NCI-H2107 treated with DMSO at 0.1 percent for 48 hours (cell line): Measurements from ENCODE around the gene POP4.

Source experiments
- DNase-seq: peaks from one replicate; lab custom pipeline; 2025; ENCODE audit not compliant: unreplicated experiment; lab: John Stamatoyannopoulos, UW

The POP4 gene

DNA sequence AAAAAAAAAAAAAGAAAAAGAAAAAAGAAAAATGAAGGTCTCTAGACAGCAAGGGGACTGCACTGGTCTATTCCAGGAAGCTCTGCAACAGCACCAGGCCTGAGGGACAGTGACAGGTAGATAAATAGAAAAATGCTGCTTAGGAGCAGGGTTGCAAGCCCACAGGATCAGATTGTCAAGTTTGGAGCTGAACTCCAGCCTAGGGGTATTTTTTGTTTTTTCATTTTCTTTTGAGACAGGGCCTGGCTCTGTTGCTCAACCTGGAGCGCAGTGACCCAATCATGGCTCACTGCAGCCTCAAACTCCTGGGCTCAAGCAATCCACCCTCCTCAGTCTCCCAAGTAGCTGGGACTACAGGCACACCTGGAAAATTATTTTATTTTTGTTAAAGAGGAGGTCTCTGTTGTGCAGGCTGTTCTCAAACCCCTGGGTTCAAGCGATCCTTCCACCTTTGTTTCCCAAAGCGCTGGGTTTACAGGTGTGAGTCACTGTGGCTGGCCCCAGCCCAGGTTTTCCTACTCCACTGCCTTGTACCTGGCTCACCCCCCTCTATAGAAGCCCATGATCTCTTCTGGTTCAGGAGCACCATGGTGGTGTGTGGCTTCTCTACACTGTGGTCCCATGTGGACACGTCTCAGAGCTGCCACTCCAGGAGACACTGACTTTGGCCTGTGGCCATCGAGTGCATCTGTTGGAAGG lies 23.9 kb downstream of the POP4 start:
- no peak for DNase-seq

DNA sequence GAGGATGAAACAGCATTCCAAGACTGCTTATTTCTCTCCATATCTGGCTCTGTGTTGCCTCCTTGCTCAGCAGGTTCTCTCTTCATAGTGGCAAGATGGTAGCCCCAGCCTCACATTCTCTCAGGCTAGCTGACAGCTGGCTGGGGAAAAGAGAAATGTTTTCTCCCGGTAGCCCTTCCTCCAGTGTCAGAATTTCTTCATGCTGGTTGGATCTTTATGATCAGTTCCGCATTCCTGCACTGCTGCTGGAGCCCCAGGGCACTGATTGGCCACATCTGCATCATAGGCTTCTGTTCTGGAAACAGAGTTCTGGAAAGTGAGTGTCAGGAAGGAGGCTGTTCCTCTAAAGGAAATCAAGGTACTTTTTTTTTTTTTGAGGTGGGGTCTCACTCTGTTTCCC lies 24.6 kb downstream of the POP4 start:
- no peak for DNase-seq

DNA sequence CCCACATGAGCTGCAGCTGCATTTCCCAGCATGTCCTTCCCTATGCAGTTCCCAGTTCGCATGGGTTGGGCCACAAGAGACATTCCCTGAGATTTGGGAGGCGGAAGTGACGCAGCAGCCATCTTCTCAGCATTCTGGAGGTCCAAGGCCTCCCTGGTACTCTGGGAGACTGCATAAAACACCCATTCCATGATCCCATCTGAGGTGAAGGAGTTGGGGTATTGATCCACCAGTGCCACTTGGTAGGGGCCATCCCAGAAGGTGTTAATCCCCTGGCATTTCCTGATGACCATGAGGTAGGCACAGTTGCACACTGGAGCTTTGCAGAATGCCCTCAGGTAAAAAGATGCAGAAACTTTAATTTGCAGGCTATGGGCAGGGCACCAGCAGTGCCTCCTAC lies 25.4 kb downstream of the POP4 start:
- no peak for DNase-seq

DNA sequence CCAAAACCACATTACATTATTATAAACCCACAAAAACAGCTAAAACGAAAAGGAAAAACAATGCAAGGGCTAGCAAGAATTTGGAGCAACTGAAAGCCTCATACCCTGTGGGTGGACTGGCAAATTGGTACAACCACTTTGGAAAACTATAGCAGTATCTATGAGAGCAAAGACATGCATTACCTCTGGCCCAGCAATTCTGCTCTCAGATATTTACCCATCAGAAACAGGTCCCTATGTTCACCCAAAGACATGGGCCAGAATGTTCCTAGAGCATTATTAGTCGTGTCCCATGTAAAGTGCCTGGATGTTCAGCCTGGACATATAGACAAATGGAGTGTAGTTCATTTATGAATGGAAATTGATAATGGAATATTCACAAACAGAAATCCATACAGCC lies 27.9 kb downstream of the POP4 start:
- no peak for DNase-seq

DNA sequence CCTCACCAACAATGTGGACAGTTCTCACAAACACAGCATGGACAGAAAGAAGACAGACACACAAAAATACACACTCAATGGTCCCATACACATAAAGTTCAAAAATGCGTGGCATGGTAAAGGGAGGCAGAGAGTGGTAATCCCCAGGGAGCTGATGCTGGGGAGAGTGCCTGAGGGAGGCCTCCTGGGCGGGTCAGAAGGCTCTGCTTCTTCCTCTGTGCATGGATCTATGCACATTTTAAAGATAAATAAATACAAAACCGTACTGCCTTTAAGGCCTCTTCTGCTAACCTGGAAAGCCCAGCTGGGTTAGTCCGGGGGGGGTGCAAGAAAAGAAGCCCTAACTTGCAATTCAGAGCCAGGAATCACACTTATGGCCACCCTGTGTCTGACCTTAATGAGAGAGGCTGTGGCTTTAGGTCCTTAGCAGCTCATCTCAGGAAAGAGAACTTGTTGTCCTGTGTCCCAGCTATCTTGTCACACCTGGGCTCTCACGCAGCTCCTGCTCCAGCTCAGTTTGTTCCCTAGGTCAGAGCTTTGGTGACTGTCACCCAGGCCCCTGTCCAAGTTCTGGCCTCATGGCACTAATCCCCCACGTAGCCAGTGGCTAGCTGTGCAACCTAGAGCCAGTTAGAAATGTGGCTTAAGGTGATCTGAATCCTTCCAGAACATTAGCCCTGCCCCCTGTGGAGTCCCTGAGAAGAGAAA lies 28.5 kb downstream of the POP4 start:
- no peak for DNase-seq

DNA sequence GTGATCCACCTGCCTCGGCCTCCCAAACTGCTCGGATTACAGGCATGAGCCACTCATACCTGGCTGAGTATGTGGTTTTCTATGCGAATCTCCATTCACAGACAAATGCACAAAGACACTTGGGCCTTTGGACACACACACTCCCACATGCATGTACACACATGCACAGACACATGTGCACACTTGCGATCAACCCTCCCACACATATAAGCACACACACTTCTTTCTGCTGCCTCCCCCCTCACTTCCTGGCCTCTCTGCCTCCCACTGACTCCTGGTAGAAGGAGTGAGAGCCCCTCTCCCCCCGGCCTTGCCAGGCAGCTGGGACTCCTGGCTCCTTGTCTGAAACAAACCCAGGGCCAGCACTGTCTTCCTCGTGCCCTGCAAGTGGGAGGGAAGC lies 29.9 kb downstream of the POP4 start:
- no peak for DNase-seq

DNA sequence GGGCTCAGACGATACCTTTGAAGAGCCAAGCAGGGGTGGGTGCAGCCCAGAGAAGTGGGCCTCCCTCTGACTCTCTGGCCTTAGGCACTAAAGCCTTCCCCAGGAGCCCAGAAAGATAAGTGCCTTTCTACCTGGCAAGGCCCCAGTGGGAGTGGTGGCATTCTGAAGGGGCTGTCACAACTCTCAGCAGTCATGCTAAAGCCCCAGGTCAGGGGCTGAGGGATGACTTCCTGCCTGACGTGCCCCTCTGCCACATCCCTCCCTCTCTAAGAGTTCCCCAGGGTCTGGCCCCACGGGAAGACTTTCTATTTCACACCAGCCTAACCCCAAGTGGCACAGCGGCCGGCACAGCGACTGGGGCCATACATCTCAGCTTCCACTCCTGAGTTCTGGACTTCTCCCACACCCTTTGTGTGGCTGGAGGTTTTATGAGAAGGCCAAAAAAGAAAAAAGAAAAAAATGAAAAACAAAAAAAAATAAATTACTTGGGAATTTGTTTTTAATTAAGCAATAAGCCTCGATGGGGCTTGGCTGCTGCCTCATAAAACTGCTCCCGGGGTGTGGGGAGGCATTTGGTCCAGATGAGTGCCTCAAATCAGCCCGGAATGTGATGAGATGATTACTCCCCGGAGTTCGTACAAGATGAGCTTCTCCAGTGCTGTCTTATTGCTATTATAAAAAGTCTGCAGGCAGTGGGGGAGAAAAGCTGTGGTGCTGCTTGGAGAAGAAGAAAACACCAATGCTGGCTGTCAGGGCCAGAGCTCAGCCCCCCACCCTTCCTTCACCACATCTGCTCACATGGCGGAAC lies 30.7 kb downstream of the POP4 start:
- no peak for DNase-seq

DNA sequence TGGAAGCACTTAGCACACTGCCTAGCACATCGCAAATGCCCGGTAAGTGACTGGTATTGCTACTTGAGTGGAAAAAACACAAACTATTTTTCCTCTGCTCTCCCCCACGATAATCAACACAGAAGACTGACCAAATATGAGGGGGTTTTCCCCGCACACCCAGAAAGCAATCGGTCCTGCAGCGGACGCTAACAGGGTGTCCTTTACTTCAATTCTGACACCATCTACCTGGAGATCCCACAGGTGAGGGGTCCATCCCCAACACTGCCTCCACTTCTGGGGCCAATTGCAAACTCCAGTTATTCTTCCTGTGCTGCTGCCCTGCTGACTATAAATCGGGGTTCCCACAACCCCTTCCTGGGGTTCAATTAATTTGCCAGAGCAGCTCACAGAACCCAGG lies 33.0 kb downstream of the POP4 start:
- no peak for DNase-seq

DNA sequence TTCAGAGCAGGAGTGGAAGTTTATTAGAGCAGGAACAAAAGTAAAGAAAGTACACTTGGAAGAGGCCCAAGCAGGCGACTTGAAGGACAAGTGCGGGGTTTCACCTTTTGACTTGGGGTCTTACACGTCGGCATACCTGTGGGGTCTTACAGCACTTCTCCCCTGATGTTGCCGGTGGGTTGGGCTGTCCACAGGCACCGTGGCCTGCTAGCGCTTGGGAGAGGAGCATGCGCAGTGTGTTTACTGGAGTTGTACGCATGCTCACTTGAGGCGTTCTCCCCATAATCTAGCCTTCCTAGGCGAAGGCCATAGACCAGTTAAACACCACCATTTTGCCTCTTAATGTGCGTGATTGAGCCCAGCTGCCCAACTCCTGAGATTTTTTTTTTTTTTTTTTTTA lies 34.1 kb downstream of the POP4 start:
- no peak for DNase-seq

DNA sequence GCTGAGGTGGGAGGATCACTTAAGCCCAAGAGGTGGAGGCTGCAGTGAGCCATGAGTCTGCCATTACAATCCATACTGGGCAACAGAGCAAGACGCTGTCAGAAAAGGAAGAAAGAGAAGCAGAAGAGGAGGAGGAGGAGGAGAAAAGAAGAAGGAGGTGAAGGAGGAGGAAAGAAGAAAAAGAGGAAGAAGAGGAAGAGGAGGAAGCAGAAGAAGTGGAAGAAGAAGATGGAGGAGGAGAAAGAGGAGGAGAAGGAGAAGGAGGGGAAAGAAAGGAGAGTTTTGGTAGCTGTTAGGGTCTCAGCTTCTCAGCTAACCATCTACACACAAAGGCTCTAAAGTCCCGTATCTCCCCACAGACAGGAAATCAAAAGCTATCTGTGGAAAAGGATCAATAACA lies 35.5 kb downstream of the POP4 start:
- no peak for DNase-seq

DNA sequence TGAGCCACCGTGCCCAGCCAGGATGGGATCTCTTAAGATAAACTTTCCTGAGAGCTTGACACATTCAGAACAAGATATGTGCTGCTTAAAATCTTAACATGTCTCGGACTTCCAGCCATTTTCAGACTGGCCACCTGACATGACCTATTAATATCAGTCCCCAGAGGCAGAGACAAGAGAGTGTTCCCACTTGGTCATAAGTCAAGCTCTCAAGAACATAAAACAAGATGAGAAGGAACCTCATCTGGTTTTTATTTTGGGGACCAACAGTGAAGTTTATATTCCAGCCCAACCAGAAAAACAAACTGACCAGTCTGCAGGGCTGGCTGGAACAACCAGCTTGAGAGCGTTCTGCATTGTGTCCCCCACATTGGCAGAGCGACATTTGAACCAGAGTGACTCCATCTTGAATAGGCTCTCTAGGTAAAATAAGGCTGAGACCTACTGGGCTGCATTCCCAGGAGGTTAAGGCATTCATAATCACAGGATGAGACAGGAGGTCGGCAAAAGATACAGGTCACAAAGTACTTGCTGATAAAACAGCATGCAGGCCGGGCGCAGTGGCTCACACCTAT lies 37.4 kb downstream of the POP4 start:
- DNase-seq = no peak

DNA sequence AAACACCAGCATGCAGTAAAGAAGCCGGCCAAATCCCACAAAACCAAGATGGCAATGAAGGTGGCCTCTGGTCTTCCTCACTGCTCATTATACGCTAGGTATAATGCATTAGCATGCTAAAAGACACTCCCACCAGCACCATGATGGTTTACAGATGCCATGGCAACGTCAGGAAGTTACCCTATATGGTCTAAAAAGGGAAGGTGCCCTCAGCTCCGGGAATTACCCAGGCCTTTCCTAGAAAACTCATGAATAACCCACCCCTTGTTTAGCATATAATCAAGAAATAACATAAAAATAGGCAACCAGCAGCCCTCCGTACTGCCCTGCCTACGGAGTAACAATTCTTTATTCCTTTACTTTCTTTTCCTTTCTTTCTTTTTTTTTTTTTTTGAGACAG lies 38.1 kb downstream of the POP4 start:
- DNase-seq = no peak

DNA sequence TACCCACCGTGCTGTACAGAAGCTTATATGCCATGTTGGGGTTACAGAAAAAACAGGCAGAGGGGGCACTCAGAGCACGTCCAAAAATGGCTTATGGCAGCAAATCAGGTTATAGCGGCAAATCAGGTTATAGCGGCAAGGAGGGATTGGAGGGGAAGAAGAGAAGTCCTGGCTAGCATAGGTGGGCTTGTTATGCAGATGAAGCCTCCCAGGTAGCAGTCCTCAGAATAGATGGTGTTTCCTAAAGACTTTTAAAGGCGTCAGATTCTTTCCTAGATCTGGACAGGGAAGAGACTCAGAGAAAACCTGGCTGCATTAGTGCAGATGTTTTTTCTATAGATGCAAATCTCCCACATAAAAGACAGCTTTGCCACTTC lies 39.4 kb downstream of the POP4 start:
- DNase-seq = no peak

DNA sequence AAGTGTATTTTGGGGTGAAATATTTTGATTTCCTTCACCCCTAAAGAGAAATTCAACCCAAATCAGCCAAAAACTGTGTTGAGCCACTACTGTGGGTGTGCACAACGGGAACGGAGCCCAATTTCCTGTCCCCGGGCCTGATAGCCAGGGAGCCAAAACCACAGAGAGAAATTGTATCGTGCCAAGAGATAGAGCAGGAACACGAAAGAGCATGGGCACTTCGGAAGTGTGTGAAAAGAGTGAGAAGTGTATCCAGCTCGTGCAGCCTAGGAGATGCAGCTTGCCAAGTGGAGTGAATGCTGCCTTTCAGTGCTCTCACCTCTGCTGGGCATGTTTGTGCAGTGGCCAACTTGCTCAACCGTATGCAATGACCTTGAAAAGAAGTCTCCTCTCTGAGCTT lies 39.8 kb downstream of the POP4 start:
- no peak for DNase-seq

DNA sequence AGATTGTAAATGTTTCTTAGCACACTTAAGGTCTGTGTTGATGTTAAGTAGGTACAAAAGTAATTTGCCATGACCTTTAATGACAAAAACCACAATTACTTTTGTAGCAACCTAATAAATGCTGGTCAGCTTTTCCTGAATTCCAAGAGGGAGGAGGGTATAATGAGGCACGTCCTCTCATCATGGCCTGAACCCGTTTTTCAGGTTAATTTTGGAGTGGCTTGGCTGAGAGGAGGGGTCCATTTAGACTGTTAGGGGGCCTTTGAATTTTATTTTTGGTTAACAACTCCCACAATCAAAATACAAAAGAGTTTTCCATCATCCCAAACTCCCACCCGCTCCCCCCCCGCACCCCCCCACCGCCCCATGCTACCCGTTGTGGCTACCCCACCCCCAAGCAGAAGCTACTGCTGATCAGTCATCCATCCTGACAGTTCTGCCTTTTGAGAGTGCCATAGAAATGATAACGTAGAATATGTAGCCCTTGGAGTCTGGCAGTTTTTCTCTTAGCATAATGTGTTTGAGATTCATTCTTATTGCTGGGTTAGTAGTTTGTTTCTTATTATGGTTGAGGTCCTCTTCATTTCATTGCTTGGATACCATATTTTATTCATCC lies 44.8 kb downstream of the POP4 start:
- no peak for DNase-seq

DNA sequence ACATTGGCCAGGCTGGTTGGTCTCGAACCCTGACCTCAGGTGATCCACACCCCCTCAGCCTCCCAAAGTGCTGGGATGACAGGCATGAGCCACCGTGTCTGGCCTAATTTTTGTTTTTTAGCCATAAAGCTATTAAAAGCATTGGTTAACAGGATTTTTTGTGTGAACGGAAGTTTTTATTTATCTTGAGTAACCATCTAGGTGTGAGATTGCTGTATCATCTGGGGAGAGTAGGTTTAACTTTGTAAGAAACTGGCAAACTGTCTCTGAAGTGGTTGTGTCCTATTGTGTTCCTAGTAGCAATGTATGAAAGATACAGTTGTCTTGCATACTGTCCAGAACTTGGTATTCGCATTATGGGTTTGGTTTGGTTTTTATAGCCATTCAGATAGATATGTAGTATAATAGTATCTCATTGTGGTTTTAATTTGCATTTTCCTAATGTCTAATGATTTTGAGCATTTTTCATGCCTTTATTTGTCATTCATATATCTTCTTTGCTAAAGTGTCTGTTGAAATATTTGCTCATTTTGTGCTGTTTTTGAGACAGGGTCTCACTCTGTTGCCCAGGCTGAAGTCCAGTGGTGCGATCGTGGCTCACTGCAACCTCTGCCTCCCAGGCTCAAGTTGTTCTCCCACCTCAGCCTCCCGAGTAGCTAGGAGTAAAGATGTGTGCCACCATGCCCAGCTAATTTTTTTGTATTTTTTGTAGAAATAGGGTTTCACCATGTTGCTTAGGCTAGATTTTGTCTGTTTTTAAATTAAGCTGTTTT lies 45.7 kb downstream of the POP4 start:
- no peak for DNase-seq

DNA sequence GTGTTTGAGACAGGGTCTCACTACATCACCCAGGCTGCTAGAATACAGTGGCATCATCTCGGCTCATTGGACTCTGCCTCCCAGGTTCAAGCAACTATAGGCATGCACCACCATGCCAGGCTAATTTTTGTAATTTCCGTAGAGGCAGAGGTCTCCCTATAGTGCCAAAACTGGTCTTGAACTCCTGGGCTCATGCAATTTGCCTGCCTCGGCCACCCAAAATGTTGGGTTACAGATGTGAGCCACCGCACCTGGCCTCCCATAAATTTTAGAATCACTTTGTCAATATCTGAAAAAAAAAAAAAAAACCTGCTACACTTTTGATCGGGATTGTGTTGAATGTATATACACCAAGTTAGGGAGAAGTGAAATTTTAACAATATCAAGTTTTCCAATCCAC lies 47.3 kb downstream of the POP4 start:
- DNase-seq = no peak

DNA sequence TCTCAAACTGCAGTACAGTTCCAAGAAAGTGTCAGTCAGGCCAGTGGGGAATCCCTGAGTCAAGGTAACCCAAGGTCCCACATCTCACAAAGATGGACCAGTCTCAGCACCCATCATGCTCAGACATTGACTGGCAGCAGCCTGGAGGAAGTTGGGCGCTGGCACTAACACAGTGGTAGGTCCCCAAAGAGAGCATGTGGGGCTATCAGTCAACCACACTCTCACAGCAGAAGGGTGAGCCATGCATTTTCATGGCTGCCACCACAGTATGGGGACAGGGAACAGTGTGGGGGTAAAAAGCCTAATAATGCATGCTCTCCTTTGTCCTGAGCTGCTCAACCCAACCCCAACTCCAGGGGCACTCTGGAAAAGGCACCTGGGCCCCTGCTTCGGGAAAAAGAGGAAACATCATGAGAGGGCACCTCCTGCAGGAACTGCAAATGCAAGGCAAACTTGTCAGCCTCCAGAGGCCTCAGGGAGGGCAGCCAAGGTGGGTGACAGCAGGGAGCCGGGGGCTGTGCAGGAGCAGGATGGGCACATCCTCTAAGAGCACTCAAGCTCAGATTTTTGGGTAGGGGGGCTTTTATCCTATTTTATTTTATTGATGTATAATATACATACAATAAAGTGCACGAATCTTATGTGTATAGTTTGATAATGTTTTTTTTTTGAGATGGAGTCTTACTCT lies 49.7 kb downstream of the POP4 start:
- no peak for DNase-seq

DNA sequence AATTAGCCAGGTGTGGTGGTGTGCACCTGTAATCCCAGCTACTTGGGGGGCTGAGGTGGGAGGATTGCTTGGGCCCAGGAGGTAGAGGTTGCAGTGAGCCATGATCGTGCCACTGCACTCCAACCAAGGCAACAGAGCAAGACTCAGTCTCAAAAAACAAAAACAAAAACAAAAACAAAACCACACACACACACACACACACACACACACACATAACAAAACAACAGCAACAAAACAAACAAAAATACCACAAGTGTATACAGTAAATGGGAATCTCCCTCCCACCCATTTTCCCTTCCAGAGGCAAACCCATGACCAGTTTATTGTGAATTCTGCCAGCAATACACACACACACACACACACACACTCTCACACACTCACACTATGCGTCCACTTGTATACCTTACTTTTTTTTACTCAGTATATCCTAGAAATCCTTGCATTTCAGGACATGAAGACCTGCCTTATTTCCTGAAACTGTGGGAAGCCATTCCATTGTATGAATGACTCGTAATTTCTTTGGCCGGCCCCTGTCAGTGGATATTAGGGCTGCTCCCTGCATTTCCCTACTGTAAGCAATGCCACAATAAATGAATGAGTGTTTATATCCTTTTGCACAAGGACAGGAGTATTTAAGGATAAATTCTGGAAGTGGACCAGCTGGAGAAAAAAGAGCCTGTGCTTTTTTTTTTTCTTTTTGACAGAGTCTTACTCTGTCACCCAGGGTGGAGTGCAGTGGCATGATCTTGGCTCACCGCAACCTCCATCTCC lies 52.3 kb downstream of the POP4 start:
- DNase-seq = no peak
